Measurements from ENCODE around the gene ACSL3. TPM values are rescaled to one million over a fixed set of nuclear protein-coding genes. Genes with fewer than 3 reads are reported as not detected.
A peak's percentile ranks its signal among the peaks of the same experiment; 100 is the strongest.
"Not testable (repeated sequence)": the region's sequence is repeated elsewhere in the genome, so short reads cannot be mapped to it uniquely, and the experiment has no call there.

Gene ACSL3
- total RNA-seq, 1 donor from 2014 or later: 65.8 TPM

- DNase-seq (ENCODE audit: low read depth): peak; percentile 41
These were observed 51.3 kb downstream of the ACSL3 start for GRCh38 chr2:222912117-222912516.

DNA sequence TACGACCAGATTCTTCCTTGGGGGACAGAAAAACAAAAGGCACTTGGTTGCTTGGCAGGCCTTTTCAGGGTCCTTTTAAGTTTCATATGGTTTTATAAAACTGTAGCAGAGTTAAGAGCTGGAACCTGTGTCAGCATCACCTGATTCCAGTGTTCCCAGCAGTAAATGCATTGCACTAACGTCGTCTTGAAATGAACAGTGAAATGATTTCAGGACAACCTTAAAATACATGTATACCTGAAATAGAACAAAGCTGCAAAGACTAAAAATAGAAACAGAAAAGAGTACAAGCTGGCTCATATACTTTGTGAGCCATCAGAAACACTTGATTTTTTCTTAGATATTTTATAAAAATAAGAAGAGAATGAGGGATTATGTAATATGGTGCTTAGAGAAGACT lies 51.9 kb downstream of the ACSL3 start:
- DNase-seq (ENCODE audit: low read depth): no peak

DNA sequence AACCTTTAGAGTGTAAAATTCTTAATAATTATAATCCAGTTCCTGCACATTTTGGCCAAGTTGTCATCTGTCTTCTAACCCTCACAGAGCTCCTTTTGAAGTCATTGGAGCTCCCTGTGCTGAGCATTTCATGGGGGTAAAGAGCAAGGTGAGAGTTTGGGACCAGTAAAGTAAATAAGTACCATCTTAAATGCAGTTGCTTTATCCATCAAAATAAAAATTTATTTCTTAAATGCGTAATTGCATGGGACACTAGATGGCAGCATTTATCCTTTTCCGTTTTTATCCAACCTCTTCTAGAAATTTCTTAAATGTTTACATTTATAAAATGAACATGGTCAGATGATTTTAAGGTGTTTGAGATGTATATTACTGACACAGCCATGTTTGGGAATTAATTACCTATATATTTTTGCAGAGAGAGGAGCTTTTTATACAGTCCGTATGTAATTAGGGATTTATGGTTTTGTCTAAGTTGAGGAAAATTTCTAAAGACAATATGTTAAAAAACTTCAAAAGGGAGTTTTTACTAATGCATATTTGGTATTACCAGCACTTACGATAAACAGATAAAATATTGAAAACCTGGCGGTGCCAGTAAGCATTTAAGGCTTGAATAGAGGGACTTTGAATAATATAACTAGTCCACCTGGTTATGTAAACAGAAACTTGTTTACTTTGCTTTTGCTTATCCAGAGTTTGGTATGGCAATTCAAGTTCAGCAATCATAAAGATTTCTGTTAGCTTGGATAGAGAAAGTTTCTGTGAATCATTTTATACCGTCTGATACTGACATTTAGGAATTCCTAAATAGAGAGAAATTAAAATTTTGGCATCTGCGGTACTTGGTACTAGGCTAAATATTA lies 54.5 kb downstream of the ACSL3 start:
- no peak for DNase-seq (ENCODE audit: low read depth)

- no peak for DNase-seq (ENCODE audit: low read depth)
These were observed 55.7 kb downstream of the ACSL3 start for GRCh38 chr2:222916229-222917197.

- not testable (repeated sequence) for DNase-seq (ENCODE audit: low read depth)
These were observed 56.4 kb downstream of the ACSL3 start for GRCh38 chr2:222917212-222917611.

GRCh38 chr2:222919841-222920526 lies 59.1 kb downstream of the ACSL3 start:
- DNase-seq (ENCODE audit: low read depth): peak; percentile 94

DNA sequence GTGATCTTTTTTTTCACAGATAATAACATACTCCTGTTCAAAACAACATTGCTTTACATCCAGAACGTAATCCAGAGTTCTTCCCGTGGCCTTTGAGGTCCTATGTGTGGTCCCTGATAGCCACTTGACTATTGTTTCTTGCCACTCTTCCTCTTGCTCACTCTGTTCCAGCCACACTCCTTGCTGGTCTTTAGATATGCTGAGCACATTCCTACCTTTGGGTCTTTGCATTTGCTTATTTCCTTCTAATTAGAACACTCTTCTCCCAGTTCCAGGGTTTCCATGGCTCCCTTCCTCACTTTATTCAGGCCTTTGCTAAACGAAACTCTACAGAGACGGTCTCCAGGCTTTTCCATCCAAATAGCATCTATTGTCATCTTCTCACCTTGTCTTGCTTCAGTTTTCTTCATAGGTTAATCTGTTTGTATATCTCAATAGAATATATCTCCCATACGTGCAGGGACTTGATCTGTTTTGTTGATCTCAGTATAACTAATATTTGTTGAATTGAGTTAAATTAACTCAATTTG lies 59.9 kb downstream of the ACSL3 start:
- DNase-seq (ENCODE audit: low read depth): no peak

- no peak for DNase-seq (ENCODE audit: low read depth)
These were observed 61.4 kb downstream of the ACSL3 start for GRCh38 chr2:222922019-222922800.

- DNase-seq (ENCODE audit: low read depth): no peak
These were observed 66.1 kb downstream of the ACSL3 start for GRCh38 chr2:222926915-222927314.

GRCh38 chr2:222927600-222927999 lies 66.8 kb downstream of the ACSL3 start:
- no peak for DNase-seq (ENCODE audit: low read depth)

DNA sequence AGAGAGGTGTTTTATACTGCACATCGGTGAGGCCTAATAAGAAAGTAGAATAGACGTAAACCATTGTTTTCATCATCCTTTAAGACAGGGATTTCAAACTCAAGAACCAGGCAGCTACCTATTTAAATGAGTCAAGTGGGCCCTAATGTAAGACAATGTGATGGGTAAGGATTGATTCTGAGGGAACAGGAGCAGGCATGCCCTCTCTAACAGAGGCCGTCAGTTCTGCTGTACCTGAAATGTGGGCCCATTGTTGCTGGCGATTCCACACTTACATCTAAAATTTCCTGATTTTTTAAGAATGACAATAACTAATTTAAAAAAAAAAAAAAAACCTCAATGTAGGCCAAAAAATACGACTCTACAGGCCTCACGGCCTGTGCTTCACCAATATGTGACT lies 67.5 kb downstream of the ACSL3 start:
- DNase-seq (ENCODE audit: low read depth): no peak

DNA sequence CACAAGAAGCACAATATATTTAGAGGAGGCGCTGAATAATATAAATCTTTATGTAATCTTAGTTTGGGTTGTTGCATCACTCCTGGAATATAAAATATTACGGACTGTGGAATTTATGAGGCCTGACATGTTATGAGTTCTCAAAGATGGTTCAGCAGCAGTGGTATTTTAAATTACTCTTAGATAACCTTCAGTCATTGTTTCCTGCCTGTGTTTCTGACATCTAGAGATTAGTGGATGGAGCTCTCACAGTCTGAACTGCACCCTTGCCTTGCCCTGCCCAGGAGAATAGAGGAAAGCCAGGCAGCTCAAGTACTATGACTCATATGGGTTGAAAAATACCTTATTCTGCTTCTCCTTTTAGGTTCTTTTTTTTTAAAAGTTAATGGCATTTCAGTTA lies 70.0 kb downstream of the ACSL3 start:
- DNase-seq (ENCODE audit: low read depth): peak; percentile 21

- no peak for DNase-seq (ENCODE audit: low read depth)
These were observed 70.8 kb downstream of the ACSL3 start for GRCh38 chr2:222931659-222932058.

- no peak for DNase-seq (ENCODE audit: low read depth)
These were observed 72.6 kb downstream of the ACSL3 start for GRCh38 chr2:222933458-222933857.

GRCh38 chr2:222935688-222936298 lies 75.0 kb downstream of the ACSL3 start:
- no peak for DNase-seq (ENCODE audit: low read depth)

- DNase-seq (ENCODE audit: low read depth): no peak
These were observed 75.9 kb downstream of the ACSL3 start for GRCh38 chr2:222936705-222937104.

DNA sequence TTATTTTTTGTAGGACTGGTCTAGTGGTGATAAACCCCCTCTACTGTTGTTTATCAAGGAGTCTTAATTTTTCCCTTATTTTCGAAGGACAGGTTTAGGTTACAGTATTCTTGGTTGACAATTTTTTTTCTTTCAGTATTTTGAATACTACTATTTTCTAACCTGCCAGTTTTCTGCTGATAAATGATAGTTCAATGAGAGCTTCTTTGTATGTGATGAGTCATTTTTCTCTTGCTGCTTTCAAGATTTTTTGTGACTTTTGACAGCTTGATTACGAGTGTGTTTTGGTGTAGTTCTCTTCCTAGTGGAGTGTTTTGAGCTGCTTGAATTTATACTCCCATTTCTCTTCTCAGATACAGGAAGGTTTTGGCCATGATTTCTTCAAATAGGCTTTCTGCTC lies 77.5 kb downstream of the ACSL3 start:
- no peak for DNase-seq (ENCODE audit: low read depth)

GRCh38 chr2:222939208-222939856 lies 78.5 kb downstream of the ACSL3 start:
- DNase-seq (ENCODE audit: low read depth): peak; percentile 62

GRCh38 chr2:222939979-222940378 lies 79.1 kb downstream of the ACSL3 start:
- DNase-seq (ENCODE audit: low read depth): no peak

- peak; percentile 44 for DNase-seq (ENCODE audit: low read depth)
These were observed 80.7 kb downstream of the ACSL3 start for GRCh38 chr2:222941510-222942032.

All from renal cortical epithelial cell (primary cell).